ENCODE results near the gene PTTG1IP.

GRCh38 chr21:44858791-44859190, 14.7 kb downstream of the PTTG1IP start:
- no peak for TF ChIP-seq CTCF (conservative IDR thresholded peaks at IDR 0.05 in 1 of 2, IDR thresholded peaks at IDR 0.05 in 1 of 2; ENCODE audit: low read depth in 1 of 2, low read length in 2 of 2)
- no peak for TF ChIP-seq EZH2 (IDR thresholded peaks at IDR 0.05; ENCODE audit: low read length, missing control alignments)
